ENCODE data around the gene LAD1. TPM values are rescaled to one million over a fixed set of nuclear protein-coding genes. Genes with fewer than 3 reads are reported as not detected.

LAD1 gene
- total RNA-seq, 1 experiment from 2014 or later: 30.1 TPM

GRCh38 chr1:201359031-201359872 lies 39.9 kb downstream of the LAD1 start:
- Histone ChIP-seq H3K23ac (ENCODE audit: insufficient read length, low read depth, low read length) (no peak overlapping the region), H3K4me1 (ENCODE audit: insufficient read depth, low read length) (no peaks in the 10 kb centered on the region), H3K4me2 (ENCODE audit: insufficient read depth, insufficient read length, low read length) (no peak overlapping the region), H4K91ac (ENCODE audit: insufficient read length, low read depth, low read length) (no peak overlapping the region), H2BK5ac (ENCODE audit: insufficient read length, low read length) (no peak overlapping the region), H3K79me2 (ENCODE audit: insufficient read depth, low read length) (no peaks in the 10 kb centered on the region), H3T11ph (ENCODE audit: low read length) (no peak overlapping the region), H3K4ac (ENCODE audit: low read depth, low read length) (no peak overlapping the region), H2BK12ac (ENCODE audit: insufficient read length, low read depth, low read length) (no peak overlapping the region), H2AFZ (ENCODE audit: low read length) (no peak overlapping the region), H3K79me1 (ENCODE audit: insufficient read depth, low read depth, low read length, poor library complexity, severe bottlenecking) (no peaks in the 10 kb centered on the region), H3K9ac (ENCODE audit: extremely low read depth, insufficient read length, low read length) (no peak overlapping the region), H3K9me3 (ENCODE audit: control insufficient read depth, low read depth, low read length) (no peaks in the 10 kb centered on the region), H3K14ac (ENCODE audit: insufficient read depth, low read length) (no peak overlapping the region), H2BK120ac (ENCODE audit: low read depth, low read length, poor library complexity, severe bottlenecking) (no peak overlapping the region), H3K27me3 (ENCODE audit: insufficient read depth, low read length) (no peaks in the 10 kb centered on the region), H3K18ac (ENCODE audit: insufficient read length, low read depth, low read length) (no peak overlapping the region), H2BK20ac (ENCODE audit: low read depth, low read length, poor library complexity, severe bottlenecking) (no peak overlapping the region), H2BK15ac (ENCODE audit: low read depth, low read length) (no peak overlapping the region), H3K56ac (ENCODE audit: insufficient read length, low read depth, low read length) (no peak overlapping the region), H2AK5ac (ENCODE audit: insufficient read length, low read length) (no peak overlapping the region), H3K23me2 (ENCODE audit: insufficient read length, low read depth, low read length, poor library complexity, severe bottlenecking) (no peaks in the 10 kb centered on the region), H4K20me1 (ENCODE audit: control insufficient read depth, insufficient read depth, insufficient read length) (no peaks in the 10 kb centered on the region), H4K8ac (replicated peaks; ENCODE audit: insufficient read length, low read depth, low read length) (no peak overlapping the region), H3K27ac (ENCODE audit: insufficient read length, low read depth, low read length) (no peak overlapping the region), H4K5ac (ENCODE audit: insufficient read length, low read depth, low read length) (no peak overlapping the region)
- WGBS (ENCODE audit: extremely low coverage, insufficient read length, low lambda C conversion rate): no CpG with 5 or more reads among the region's 18 CpGs
- DNase-seq: no peak
- peak overlapping the region in 2 of 3 experiments; percentile 24 to 30; a peak in 3 of 7 replicates for H3K27ac Mint-ChIP-seq
- no peak overlapping the region for H3K4me3 Mint-ChIP-seq
- H3K4me1 Mint-ChIP-seq: peaks cover 13 to 23% of the 10 kb centered on the region in 2 experiments
- H3K9me3 Mint-ChIP-seq: no peaks in the 10 kb centered on the region
- H3K27me3 Mint-ChIP-seq (ENCODE audit: low read depth): peaks cover 1% of the 10 kb centered on the region
- TF ChIP-seq CTCF (conservative IDR thresholded peaks at IDR 0.05): no peak
- no peaks in the 10 kb centered on the region for H3K36me3 Mint-ChIP-seq (ENCODE audit: insufficient read depth in 1 of 3, low read depth in 3 of 3)
